ENCODE data around the gene ITGA3. TPM values are rescaled to one million over a fixed set of nuclear protein-coding genes. Genes with fewer than 3 reads are reported as not detected.
A peak's percentile ranks its signal among the peaks of the same experiment; 100 is the strongest.

ITGA3 gene
- total RNA-seq, 1 experiment from 2014 or later, result 1.4 TPM

DNA sequence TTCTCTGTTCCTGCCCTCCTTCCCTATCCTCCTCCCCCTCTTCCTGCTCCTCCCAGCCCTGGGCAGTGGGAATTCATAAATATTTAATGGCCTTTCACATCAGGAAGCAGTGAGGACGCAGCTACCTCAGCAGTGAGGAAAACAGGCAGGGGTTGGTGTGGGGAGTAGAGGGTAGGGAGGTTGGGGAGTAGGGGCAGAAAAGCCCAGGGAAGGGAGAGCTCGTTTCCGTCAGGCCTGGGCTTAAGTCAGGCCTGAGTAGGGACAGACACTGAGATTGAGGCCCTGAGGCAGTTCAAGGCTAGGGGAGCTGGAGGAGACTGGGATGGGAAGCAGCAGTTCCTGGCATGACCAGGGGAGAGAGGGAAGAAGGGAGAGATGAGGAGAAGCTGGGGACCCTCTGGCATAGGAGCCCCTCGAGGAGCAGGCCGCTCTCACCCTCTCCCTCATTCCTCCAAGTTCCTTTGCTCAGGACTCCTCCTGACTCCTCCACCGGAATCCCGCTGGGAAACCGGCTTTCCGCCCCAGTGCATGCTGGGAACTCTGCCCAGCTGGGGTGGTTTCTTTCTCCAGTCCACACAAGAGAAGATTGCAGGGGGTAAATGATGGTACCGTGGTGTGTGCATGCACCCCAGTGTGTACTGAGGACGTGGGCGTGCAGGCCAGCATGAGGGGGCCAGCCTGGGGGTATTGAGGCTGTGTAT lies 67.9 kb downstream of the ITGA3 start:
- Histone ChIP-seq H3K27me3 (replicated peaks; ENCODE audit: insufficient read depth, low read depth, low read length, poor library complexity) (no peaks in the 10 kb centered on the region), H3K9me3 (ENCODE audit: low read depth, low read length, poor library complexity, severe bottlenecking) (no peaks in the 10 kb centered on the region), H3K36me3 (ENCODE audit: insufficient read depth, low read length, poor library complexity, severe bottlenecking) (no peaks in the 10 kb centered on the region), H3K4me3 (ENCODE audit: low read depth, low read length, poor library complexity, severe bottlenecking) (peak overlapping the region; percentile 24), H3K4me1 (ENCODE audit: insufficient read depth, low read length, poor library complexity, severe bottlenecking) (peaks cover 55% of the 10 kb centered on the region), H3K27ac (ENCODE audit: low read depth, low read length, poor library complexity, severe bottlenecking) (peak overlapping the region; percentile 90)
- POLR2A ChIA-PET (ENCODE audit: low non-redundant PET), result no interaction called here
- CTCF ChIA-PET, result interaction anchor here (0.6 to 2.1 kb wide), 4 partner anchors 9 to 54 kb away, joined by 3 to 9 read pairs (median 6); no protein-coding TSS in a partner anchor
- intact Hi-C loops (cut with micrococcal nuclease; ENCODE audit: unreplicated experiment), result no loop called here
- no peak for TF ChIP-seq EZH2 (IDR thresholded peaks at IDR 0.05; ENCODE audit: borderline replicate concordance, low read depth, low read length, poor library complexity, severe bottlenecking)
- TF ChIP-seq, protein P1, sequence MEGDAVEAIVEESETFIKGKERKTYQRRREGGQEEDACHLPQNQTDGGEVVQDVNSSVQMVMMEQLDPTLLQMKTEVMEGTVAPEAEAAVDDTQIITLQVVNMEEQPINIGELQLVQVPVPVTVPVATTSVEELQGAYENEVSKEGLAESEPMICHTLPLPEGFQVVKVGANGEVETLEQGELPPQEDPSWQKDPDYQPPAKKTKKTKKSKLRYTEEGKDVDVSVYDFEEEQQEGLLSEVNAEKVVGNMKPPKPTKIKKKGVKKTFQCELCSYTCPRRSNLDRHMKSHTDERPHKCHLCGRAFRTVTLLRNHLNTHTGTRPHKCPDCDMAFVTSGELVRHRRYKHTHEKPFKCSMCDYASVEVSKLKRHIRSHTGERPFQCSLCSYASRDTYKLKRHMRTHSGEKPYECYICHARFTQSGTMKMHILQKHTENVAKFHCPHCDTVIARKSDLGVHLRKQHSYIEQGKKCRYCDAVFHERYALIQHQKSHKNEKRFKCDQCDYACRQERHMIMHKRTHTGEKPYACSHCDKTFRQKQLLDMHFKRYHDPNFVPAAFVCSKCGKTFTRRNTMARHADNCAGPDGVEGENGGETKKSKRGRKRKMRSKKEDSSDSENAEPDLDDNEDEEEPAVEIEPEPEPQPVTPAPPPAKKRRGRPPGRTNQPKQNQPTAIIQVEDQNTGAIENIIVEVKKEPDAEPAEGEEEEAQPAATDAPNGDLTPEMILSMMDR (conservative IDR thresholded peaks at IDR 0.05; ENCODE audit: low read depth, low read length), result no peak
- BruUV-seq (replicated peaks), result no TSS peak
- DNase-seq (ENCODE audit: low spot score), result peak; percentile 93

DNA sequence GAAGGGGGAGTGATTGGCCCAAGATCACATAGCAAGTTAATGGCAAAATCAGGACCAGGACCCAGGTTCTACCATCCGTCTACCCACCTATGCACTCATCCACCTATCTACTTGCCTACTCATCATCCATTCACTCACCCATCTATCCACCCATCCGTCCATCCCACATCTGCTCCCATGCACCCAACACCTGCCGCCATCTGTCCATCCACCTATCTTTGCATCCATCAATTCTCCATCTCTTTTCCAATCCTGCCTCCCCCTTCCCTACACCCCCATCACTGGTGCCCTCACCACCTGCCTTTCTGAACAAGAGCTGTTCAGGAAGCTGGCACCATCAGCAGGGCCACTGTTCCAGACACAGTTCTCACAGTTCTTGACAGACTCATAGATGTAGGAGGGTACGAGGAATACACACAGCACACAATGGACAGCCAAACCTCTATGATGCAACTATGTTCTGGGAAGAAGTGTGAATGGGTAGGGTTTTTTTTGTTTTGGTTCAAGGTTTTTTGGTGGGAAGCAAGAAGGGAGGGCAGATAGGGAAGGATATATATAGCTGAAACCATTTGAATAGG lies 69.6 kb downstream of the ITGA3 start:
- H3K9me3 ChIP-seq (ENCODE audit: low read depth, low read length, poor library complexity, severe bottlenecking), result no peaks in the 10 kb centered on the region
- peaks cover 57% of the 10 kb centered on the region for H3K4me1 ChIP-seq (ENCODE audit: insufficient read depth, low read length, poor library complexity, severe bottlenecking)
- BruUV-seq (replicated peaks), result no TSS peak
- TF ChIP-seq, protein P1 (conservative IDR thresholded peaks at IDR 0.05; ENCODE audit: low read depth, low read length), result no peak
- ChIA-PET CTCF (no interaction called here), POLR2A (ENCODE audit: low non-redundant PET) (no interaction called here)
- DNase-seq (ENCODE audit: low spot score), result no peak
- no peak overlapping the region for H3K27ac ChIP-seq (ENCODE audit: low read depth, low read length, poor library complexity, severe bottlenecking)
- H3K36me3 ChIP-seq (ENCODE audit: insufficient read depth, low read length, poor library complexity, severe bottlenecking), result no peaks in the 10 kb centered on the region
- intact Hi-C loops (cut with micrococcal nuclease; ENCODE audit: unreplicated experiment), result no loop called here
- no peaks in the 10 kb centered on the region for H3K27me3 ChIP-seq (replicated peaks; ENCODE audit: insufficient read depth, low read depth, low read length, poor library complexity)
- no peak overlapping the region for H3K4me3 ChIP-seq (ENCODE audit: low read depth, low read length, poor library complexity, severe bottlenecking)

DNA sequence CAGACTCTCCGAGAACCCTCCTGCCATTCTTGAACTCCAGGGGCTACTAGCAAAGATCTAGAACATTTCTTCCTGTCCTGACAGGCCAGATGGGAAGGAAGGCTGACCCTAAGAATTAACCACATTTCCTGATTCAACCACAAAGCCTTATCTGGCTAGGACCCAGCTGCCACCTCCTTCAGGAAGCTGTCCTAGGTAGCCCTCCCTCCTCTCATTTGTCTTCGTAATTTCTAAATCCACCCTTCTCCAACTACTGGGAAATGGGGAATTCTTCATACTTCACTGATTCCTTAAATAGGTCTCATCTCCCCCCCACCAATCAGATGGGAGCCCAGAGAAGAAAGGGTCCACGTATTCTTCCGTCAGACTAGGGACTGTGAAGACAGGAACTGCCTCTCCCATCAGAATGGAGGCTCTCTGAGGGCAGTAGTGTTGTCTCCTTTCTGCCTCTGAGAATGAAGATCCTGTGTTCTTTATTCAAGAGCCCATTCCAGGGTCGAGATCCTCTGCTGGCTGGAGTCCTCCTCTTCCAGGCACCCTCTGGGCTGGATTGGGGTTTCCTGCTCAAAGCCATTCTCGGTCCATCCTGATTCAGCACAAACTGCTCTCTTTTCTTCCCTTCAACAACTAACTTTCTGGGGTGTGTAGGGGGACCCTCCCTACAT lies 71.9 kb downstream of the ITGA3 start:
- Histone ChIP-seq H3K36me3 (ENCODE audit: insufficient read depth, low read length, poor library complexity, severe bottlenecking) (no peaks in the 10 kb centered on the region), H3K4me1 (ENCODE audit: insufficient read depth, low read length, poor library complexity, severe bottlenecking) (peaks cover 48% of the 10 kb centered on the region), H3K4me3 (ENCODE audit: low read depth, low read length, poor library complexity, severe bottlenecking) (no peak overlapping the region), H3K27me3 (replicated peaks; ENCODE audit: insufficient read depth, low read depth, low read length, poor library complexity) (no peaks in the 10 kb centered on the region), H3K9me3 (ENCODE audit: low read depth, low read length, poor library complexity, severe bottlenecking) (no peaks in the 10 kb centered on the region), H3K27ac (ENCODE audit: low read depth, low read length, poor library complexity, severe bottlenecking) (peak overlapping the region; percentile 90)
- intact Hi-C loops (cut with micrococcal nuclease; ENCODE audit: unreplicated experiment), result no loop called here
- no peak for TF ChIP-seq EZH2 (IDR thresholded peaks at IDR 0.05; ENCODE audit: borderline replicate concordance, low read depth, low read length, poor library complexity, severe bottlenecking)
- TF ChIP-seq, protein P1 (conservative IDR thresholded peaks at IDR 0.05; ENCODE audit: low read depth, low read length), result no peak
- BruUV-seq (replicated peaks), result TSS peak; percentile 27
- CTCF ChIA-PET, result no interaction called here
- POLR2A ChIA-PET (ENCODE audit: low non-redundant PET), result interaction anchor here (0.6 kb wide), 1 partner anchor 131 kb away, joined by 3 read pairs; no protein-coding TSS in a partner anchor
- peak; percentile 47 for DNase-seq (ENCODE audit: low spot score)

Data from A673 (cell line).